Testis (tissue), 2 donors: Measurements from ENCODE around the gene CDC25A.

Experiments
- CTCF ChIP-seq, 3 experiments: fragments of 450-650 bp in 2 of 3; fragments of 200-600 bp in 1 of 3; sonication (generic) in 1 of 3; IDR thresholded peaks; one replicate each; pipeline ENCODE4 v1.5.1; 2016 to 2019; ENCODE audit warnings: antibody characterized with exemption in 3 of 3, mild to moderate bottlenecking in 2 of 3, moderate library complexity in 1 of 3
- POLR2A ChIP-seq: fragments of 450-650 bp; IDR thresholded peaks from one replicate; pipeline ENCODE4 v1.6.1; 2017; ENCODE audit warnings: antibody characterized with exemption, mild to moderate bottlenecking, moderate library complexity

GRCh38 chr3:48143567-48143966, 44.6 kb downstream of the CDC25A start:
- TF ChIP-seq CTCF (IDR thresholded peaks at IDR 0.05): no peak
- no peak for TF ChIP-seq POLR2A
